Measurements from ENCODE around the gene LHX4. TPM values are rescaled to one million over a fixed set of nuclear protein-coding genes. Genes with fewer than 3 reads are reported as not detected.
"Not testable (repeated sequence)": the region's sequence is repeated elsewhere in the genome, so short reads cannot be mapped to it uniquely, and the experiment has no call there.

Gene LHX4
- total RNA-seq, 2 donors from 2014 or later: not detected

GRCh38 chr1:180201451-180202200 lies 28.4 kb upstream of the LHX4 start:
- no peak overlapping the region for H3K27ac Mint-ChIP-seq
- peaks cover 1% of the 10 kb centered on the region for H3K36me3 ChIP-seq (ENCODE audit: control insufficient read depth, insufficient read depth, low read length)
- H3K9me3 Mint-ChIP-seq: no peaks in the 10 kb centered on the region
- TF ChIP-seq, protein P1, sequence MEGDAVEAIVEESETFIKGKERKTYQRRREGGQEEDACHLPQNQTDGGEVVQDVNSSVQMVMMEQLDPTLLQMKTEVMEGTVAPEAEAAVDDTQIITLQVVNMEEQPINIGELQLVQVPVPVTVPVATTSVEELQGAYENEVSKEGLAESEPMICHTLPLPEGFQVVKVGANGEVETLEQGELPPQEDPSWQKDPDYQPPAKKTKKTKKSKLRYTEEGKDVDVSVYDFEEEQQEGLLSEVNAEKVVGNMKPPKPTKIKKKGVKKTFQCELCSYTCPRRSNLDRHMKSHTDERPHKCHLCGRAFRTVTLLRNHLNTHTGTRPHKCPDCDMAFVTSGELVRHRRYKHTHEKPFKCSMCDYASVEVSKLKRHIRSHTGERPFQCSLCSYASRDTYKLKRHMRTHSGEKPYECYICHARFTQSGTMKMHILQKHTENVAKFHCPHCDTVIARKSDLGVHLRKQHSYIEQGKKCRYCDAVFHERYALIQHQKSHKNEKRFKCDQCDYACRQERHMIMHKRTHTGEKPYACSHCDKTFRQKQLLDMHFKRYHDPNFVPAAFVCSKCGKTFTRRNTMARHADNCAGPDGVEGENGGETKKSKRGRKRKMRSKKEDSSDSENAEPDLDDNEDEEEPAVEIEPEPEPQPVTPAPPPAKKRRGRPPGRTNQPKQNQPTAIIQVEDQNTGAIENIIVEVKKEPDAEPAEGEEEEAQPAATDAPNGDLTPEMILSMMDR (conservative IDR thresholded peaks at IDR 0.05): no peak
- WGBS, 2 experiments (ENCODE audit: insufficient coverage in 1 of 2, insufficient read length in 1 of 2): 90 to 93% methylated on average over 4 to 7 of the region's 7 CpGs
- H3K27ac ChIP-seq (ENCODE audit: low read depth, low read length): no peak overlapping the region
- H3K9ac ChIP-seq (ENCODE audit: extremely low read depth, low read length, poor library complexity, severe bottlenecking): no peak overlapping the region
- H3K27me3 ChIP-seq (ENCODE audit: control insufficient read depth, insufficient read depth, low read length, poor library complexity, severe bottlenecking): peaks cover 49% of the 10 kb centered on the region
- no peaks in the 10 kb centered on the region for H3K9me3 ChIP-seq (ENCODE audit: control insufficient read depth, low read length)
- H3K4me3 Mint-ChIP-seq: no peak overlapping the region
- H3K4me1 ChIP-seq (ENCODE audit: control insufficient read depth, insufficient read depth, low read length): peaks cover 2% of the 10 kb centered on the region
- DNase-seq: no peak
- H3K4me3 ChIP-seq (ENCODE audit: low read length): no peak overlapping the region
- H3K36me3 Mint-ChIP-seq (ENCODE audit: low read depth): no peaks in the 10 kb centered on the region
- H3K27me3 Mint-ChIP-seq (ENCODE audit: insufficient read depth): peaks cover 44% of the 10 kb centered on the region
- H3K4me1 Mint-ChIP-seq: peaks cover 11% of the 10 kb centered on the region

- not testable (repeated sequence) for H3K4me3 ChIP-seq (ENCODE audit: low read length); H3K4me3 Mint-ChIP-seq; H3K4me1 ChIP-seq (ENCODE audit: control insufficient read depth, insufficient read depth, low read length); H3K9me3 Mint-ChIP-seq; H3K9ac ChIP-seq (ENCODE audit: extremely low read depth, low read length, poor library complexity, severe bottlenecking); H3K27ac ChIP-seq (ENCODE audit: low read depth, low read length); H3K36me3 ChIP-seq (ENCODE audit: control insufficient read depth, insufficient read depth, low read length); DNase-seq; H3K4me1 Mint-ChIP-seq; H3K9me3 ChIP-seq (ENCODE audit: control insufficient read depth, low read length); H3K36me3 Mint-ChIP-seq (ENCODE audit: low read depth); H3K27ac Mint-ChIP-seq
- H3K27me3 Mint-ChIP-seq (ENCODE audit: insufficient read depth): peaks cover 49% of the 10 kb centered on the region
- WGBS, 2 experiments (ENCODE audit: insufficient coverage in 1 of 2, insufficient read length in 1 of 2): 93 to 96% methylated on average over 4 to 5 of the region's 5 CpGs
- peaks cover 42% of the 10 kb centered on the region for H3K27me3 ChIP-seq (ENCODE audit: control insufficient read depth, insufficient read depth, low read length, poor library complexity, severe bottlenecking)
Measured at GRCh38 chr1:180202588-180202987, 27.5 kb upstream of the LHX4 start.

DNA sequence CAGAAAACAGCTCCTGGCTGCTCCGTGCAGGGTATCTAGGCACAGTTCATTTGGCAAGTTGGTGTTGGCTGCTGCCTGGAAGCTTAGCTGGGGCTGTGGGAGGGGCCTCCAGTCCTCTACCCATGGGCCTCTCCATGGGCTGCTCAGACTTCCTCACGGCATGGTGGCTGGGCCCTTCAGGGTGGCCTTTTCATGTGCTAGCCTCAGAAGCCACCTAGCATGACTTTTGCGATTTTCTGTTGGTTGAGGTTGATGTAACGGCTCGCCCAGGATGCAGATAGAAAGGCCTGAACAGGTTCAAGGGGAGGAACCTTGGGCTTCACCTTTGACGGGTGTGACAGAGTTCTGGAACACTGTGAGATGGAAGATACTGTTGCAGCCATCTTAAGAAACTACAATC lies 25.8 kb upstream of the LHX4 start:
- no peaks in the 10 kb centered on the region for H3K4me1 ChIP-seq (ENCODE audit: control insufficient read depth, insufficient read depth, low read length)
- H3K36me3 Mint-ChIP-seq (ENCODE audit: low read depth): no peaks in the 10 kb centered on the region
- H3K27me3 ChIP-seq (ENCODE audit: control insufficient read depth, insufficient read depth, low read length, poor library complexity, severe bottlenecking): peaks cover 39% of the 10 kb centered on the region
- 87 to 93% methylated on average over 4 to 6 of the region's 6 CpGs for WGBS, 2 experiments (ENCODE audit: insufficient coverage in 1 of 2, insufficient read length in 1 of 2)
- H3K4me3 Mint-ChIP-seq: no peak overlapping the region
- no peak overlapping the region for H3K9ac ChIP-seq (ENCODE audit: extremely low read depth, low read length, poor library complexity, severe bottlenecking)
- no peak overlapping the region for H3K27ac ChIP-seq (ENCODE audit: low read depth, low read length)
- H3K4me3 ChIP-seq (ENCODE audit: low read length): no peak overlapping the region
- no peaks in the 10 kb centered on the region for H3K4me1 Mint-ChIP-seq
- TF ChIP-seq, protein P1 (conservative IDR thresholded peaks at IDR 0.05): no peak
- H3K9me3 ChIP-seq (ENCODE audit: control insufficient read depth, low read length): no peaks in the 10 kb centered on the region
- H3K27me3 Mint-ChIP-seq (ENCODE audit: insufficient read depth): peaks cover 44% of the 10 kb centered on the region
- no peak for DNase-seq
- no peaks in the 10 kb centered on the region for H3K36me3 ChIP-seq (ENCODE audit: control insufficient read depth, insufficient read depth, low read length)
- no peaks in the 10 kb centered on the region for H3K9me3 Mint-ChIP-seq
- no peak overlapping the region for H3K27ac Mint-ChIP-seq
